ENCODE data around the gene MYO5B. TPM values are rescaled to one million over a fixed set of nuclear protein-coding genes. Genes with fewer than 3 reads are reported as not detected.

MYO5B gene
- total RNA-seq, 1 experiment from 2014 or later = 56.7 TPM

- H3K36me3 Mint-ChIP-seq (ENCODE audit: insufficient read depth, unreplicated experiment) = no peaks in the 10 kb centered on the region
Measured at GRCh38 chr18:50073319-50073718, 121.6 kb downstream of the MYO5B start.

GRCh38 chr18:50072146-50072545, 122.8 kb downstream of the MYO5B start:
- DNase-seq = no peak
- Mint-ChIP-seq H3K4me3 (ENCODE audit: low read depth, unreplicated experiment) (no peak overlapping the region), H3K27me3 (ENCODE audit: unreplicated experiment) (no peaks in the 10 kb centered on the region), H3K27ac (ENCODE audit: unreplicated experiment) (no peak overlapping the region), H3K9me3 (ENCODE audit: low read depth, unreplicated experiment) (no peaks in the 10 kb centered on the region), H3K4me1 (ENCODE audit: low read depth, unreplicated experiment) (peaks cover 19% of the 10 kb centered on the region), H3K36me3 (ENCODE audit: insufficient read depth, unreplicated experiment) (no peaks in the 10 kb centered on the region)
- CTCF ChIA-PET = no interaction called here
- TF ChIP-seq CTCF (IDR thresholded peaks at IDR 0.05; ENCODE audit: unreplicated experiment) = no peak
- BruUV-seq (replicated peaks) = no TSS peak
- intact Hi-C loops (cut with micrococcal nuclease; ENCODE audit: unreplicated experiment) = no loop called here

More at GRCh38 chr18:50073319-50073718, 121.6 kb downstream of the MYO5B start:
- no peak for DNase-seq
- no peaks in the 10 kb centered on the region for H3K9me3 Mint-ChIP-seq (ENCODE audit: low read depth, unreplicated experiment)
- H3K27me3 Mint-ChIP-seq (ENCODE audit: unreplicated experiment) = no peaks in the 10 kb centered on the region
- no peak overlapping the region for H3K27ac Mint-ChIP-seq (ENCODE audit: unreplicated experiment)
- no peak overlapping the region for H3K4me3 Mint-ChIP-seq (ENCODE audit: low read depth, unreplicated experiment)
- intact Hi-C loops (cut with micrococcal nuclease; ENCODE audit: unreplicated experiment) = no loop called here
- BruUV-seq (replicated peaks) = no TSS peak
- no peak for TF ChIP-seq CTCF (IDR thresholded peaks at IDR 0.05; ENCODE audit: unreplicated experiment)
- CTCF ChIA-PET = no interaction called here
- peaks cover 30% of the 10 kb centered on the region for H3K4me1 Mint-ChIP-seq (ENCODE audit: low read depth, unreplicated experiment)

- Mint-ChIP-seq H3K4me1 (ENCODE audit: low read depth, unreplicated experiment) (peaks cover 16% of the 10 kb centered on the region), H3K4me3 (ENCODE audit: low read depth, unreplicated experiment) (no peak overlapping the region), H3K9me3 (ENCODE audit: low read depth, unreplicated experiment) (no peaks in the 10 kb centered on the region), H3K36me3 (ENCODE audit: insufficient read depth, unreplicated experiment) (no peaks in the 10 kb centered on the region), H3K27ac (ENCODE audit: unreplicated experiment) (no peak overlapping the region), H3K27me3 (ENCODE audit: unreplicated experiment) (no peaks in the 10 kb centered on the region)
- intact Hi-C loops (cut with micrococcal nuclease; ENCODE audit: unreplicated experiment) = no loop called here
- no TSS peak for BruUV-seq (replicated peaks)
- CTCF ChIA-PET = interaction anchor here (0.5 kb wide), 1 partner anchor 260 kb away, joined by 3 read pairs; no protein-coding TSS in a partner anchor
- TF ChIP-seq CTCF (IDR thresholded peaks at IDR 0.05; ENCODE audit: unreplicated experiment) = no peak
- no peak for DNase-seq
Measured at GRCh38 chr18:50071397-50071796, 123.5 kb downstream of the MYO5B start.

- BruUV-seq (replicated peaks) = no TSS peak
- H3K4me1 Mint-ChIP-seq (ENCODE audit: low read depth, unreplicated experiment) = peaks cover 6% of the 10 kb centered on the region
- no peak overlapping the region for H3K27ac Mint-ChIP-seq (ENCODE audit: unreplicated experiment)
Measured at GRCh38 chr18:50069422-50069821, 125.5 kb downstream of the MYO5B start.

More at GRCh38 chr18:50069422-50069821, 125.5 kb downstream of the MYO5B start:
- no peaks in the 10 kb centered on the region for H3K36me3 Mint-ChIP-seq (ENCODE audit: insufficient read depth, unreplicated experiment)
- TF ChIP-seq CTCF (IDR thresholded peaks at IDR 0.05; ENCODE audit: unreplicated experiment) = no peak
- intact Hi-C loops (cut with micrococcal nuclease; ENCODE audit: unreplicated experiment) = no loop called here
- no peaks in the 10 kb centered on the region for H3K9me3 Mint-ChIP-seq (ENCODE audit: low read depth, unreplicated experiment)
- H3K4me3 Mint-ChIP-seq (ENCODE audit: low read depth, unreplicated experiment) = no peak overlapping the region
- no peaks in the 10 kb centered on the region for H3K27me3 Mint-ChIP-seq (ENCODE audit: unreplicated experiment)
- CTCF ChIA-PET = no interaction called here
- no peak for DNase-seq
